ENCODE results near the gene RDX.

RDX gene

GRCh38 chr11:110242746-110243145 lies 53.7 kb downstream of the RDX start:
- H3K27ac ChIP-seq, result no peak overlapping the region
- H3K27me3 ChIP-seq (ENCODE audit: insufficient read depth, low read depth, severe bottlenecking), result no peaks in the 10 kb centered on the region
- H3K4me3 ChIP-seq (ENCODE audit: low read depth, low read length), result no peak overlapping the region
- no peaks in the 10 kb centered on the region for H3K9me3 ChIP-seq (ENCODE audit: severe bottlenecking)
- no peak for DNase-seq
- TF ChIP-seq CTCF (IDR thresholded peaks at IDR 0.05; ENCODE audit: low read depth, low read length), result no peak
- peaks cover 29% of the 10 kb centered on the region for H3K36me3 ChIP-seq

- DNase-seq, result no peak
- no peak for TF ChIP-seq CTCF (IDR thresholded peaks at IDR 0.05; ENCODE audit: low read depth, low read length)
- no peak overlapping the region for H3K27ac ChIP-seq
- H3K27me3 ChIP-seq (ENCODE audit: insufficient read depth, low read depth, severe bottlenecking), result no peaks in the 10 kb centered on the region
- peaks cover 27% of the 10 kb centered on the region for H3K36me3 ChIP-seq
- H3K4me3 ChIP-seq (ENCODE audit: low read depth, low read length), result no peak overlapping the region
- no peaks in the 10 kb centered on the region for H3K9me3 ChIP-seq (ENCODE audit: severe bottlenecking)
These were observed 54.2 kb downstream of the RDX start for GRCh38 chr11:110242188-110242587.

GRCh38 chr11:110235966-110236365 lies 60.4 kb downstream of the RDX start:
- Histone ChIP-seq H3K36me3 (peaks cover 50% of the 10 kb centered on the region), H3K27me3 (ENCODE audit: insufficient read depth, low read depth, severe bottlenecking) (no peaks in the 10 kb centered on the region), H3K9me3 (ENCODE audit: severe bottlenecking) (no peaks in the 10 kb centered on the region), H3K4me3 (ENCODE audit: low read depth, low read length) (no peak overlapping the region), H3K27ac (no peak overlapping the region)
- DNase-seq, result no peak
- no peak for TF ChIP-seq CTCF (IDR thresholded peaks at IDR 0.05; ENCODE audit: low read depth, low read length)

GRCh38 chr11:110230377-110230776 lies 66.0 kb downstream of the RDX start:
- no peak overlapping the region for H3K4me3 ChIP-seq (ENCODE audit: low read depth, low read length)
- H3K9me3 ChIP-seq (ENCODE audit: severe bottlenecking), result no peaks in the 10 kb centered on the region
- TF ChIP-seq CTCF (IDR thresholded peaks at IDR 0.05; ENCODE audit: low read depth, low read length), result no peak
- H3K36me3 ChIP-seq, result peaks cover 38% of the 10 kb centered on the region
- no peak for DNase-seq
- no peak overlapping the region for H3K27ac ChIP-seq
- H3K27me3 ChIP-seq (ENCODE audit: insufficient read depth, low read depth, severe bottlenecking), result no peaks in the 10 kb centered on the region

GRCh38 chr11:110219006-110219785 lies 77.2 kb downstream of the RDX start:
- Histone ChIP-seq H3K4me3 (ENCODE audit: low read depth, low read length) (no peak overlapping the region), H3K36me3 (peaks cover under 1% of the 10 kb centered on the region; the same call in 1 of the 2 replicates), H3K9me3 (ENCODE audit: severe bottlenecking) (no peaks in the 10 kb centered on the region), H3K27me3 (ENCODE audit: insufficient read depth, low read depth, severe bottlenecking) (no peaks in the 10 kb centered on the region), H3K27ac (no peak overlapping the region)
- TF ChIP-seq CTCF (IDR thresholded peaks at IDR 0.05; ENCODE audit: low read depth, low read length), result no peak
- no peak for DNase-seq

- Histone ChIP-seq H3K9me3 (ENCODE audit: severe bottlenecking) (no peaks in the 10 kb centered on the region), H3K36me3 (no peaks in the 10 kb centered on the region), H3K27ac (no peak overlapping the region), H3K27me3 (ENCODE audit: insufficient read depth, low read depth, severe bottlenecking) (no peaks in the 10 kb centered on the region), H3K4me3 (ENCODE audit: low read depth, low read length) (no peak overlapping the region)
- DNase-seq, result no peak
- TF ChIP-seq CTCF (IDR thresholded peaks at IDR 0.05; ENCODE audit: low read depth, low read length), result no peak
These were observed 78.5 kb downstream of the RDX start for GRCh38 chr11:110217936-110218335.
